ENCODE results near the gene BARD1. TPM values are rescaled to one million over a fixed set of nuclear protein-coding genes. Genes with fewer than 3 reads are reported as not detected.

The BARD1 gene
- total and polyA plus RNA-seq, 4 donors: 0.54 to 11.3 (median 3.0) TPM

- no peak overlapping the region for H3K4me3 ChIP-seq (ENCODE audit: low read depth in 1 of 3, low read length in 3 of 3)
- H3K4me1 ChIP-seq (ENCODE audit: control insufficient read depth in 4 of 4, insufficient read depth in 4 of 4, low read length in 3 of 4): peaks cover 4 to 10% (median 7%) of the 10 kb centered on the region in 4 donors
- no peak overlapping the region for H3K9ac ChIP-seq (ENCODE audit: low read depth in 1 of 2, low read length in 2 of 2)
- H3K27me3 ChIP-seq (ENCODE audit: control insufficient read depth in 4 of 4, insufficient read depth in 4 of 4, low read length in 3 of 4): peaks cover 0 to 4% (median 3%) of the 10 kb centered on the region in 4 donors
- TF ChIP-seq RAD21 (IDR thresholded peaks at IDR 0.05): no peak
- TF ChIP-seq YY1 (IDR thresholded peaks at IDR 0.05): no peak
- DNase-seq (ENCODE audit: low spot score): no peak
- 92% methylated on average over 2 of the region's 2 CpGs for WGBS
- H3K36me3 ChIP-seq (ENCODE audit: control insufficient read depth in 4 of 4, insufficient read depth in 3 of 4, low read depth in 1 of 4, low read length in 3 of 4): no peaks in the 10 kb centered on the region
- H3K27ac ChIP-seq (ENCODE audit: low read depth in 1 of 2, low read length in 2 of 2): no peak overlapping the region
- H3K9me3 ChIP-seq (ENCODE audit: control insufficient read depth in 4 of 4, low read length in 3 of 4): no peaks in the 10 kb centered on the region
Measured at GRCh38 chr2:214710729-214711128, 98.8 kb downstream of the BARD1 start.

GRCh38 chr2:214706986-214707385, 102.5 kb downstream of the BARD1 start:
- Histone ChIP-seq H3K9ac (ENCODE audit: low read depth in 1 of 2, low read length in 2 of 2) (no peak overlapping the region), H3K9me3 (ENCODE audit: control insufficient read depth in 4 of 4, low read length in 3 of 4) (no peaks in the 10 kb centered on the region), H3K4me3 (ENCODE audit: low read depth in 1 of 3, low read length in 3 of 3) (no peak overlapping the region), H3K36me3 (ENCODE audit: control insufficient read depth in 4 of 4, insufficient read depth in 3 of 4, low read depth in 1 of 4, low read length in 3 of 4) (no peaks in the 10 kb centered on the region), H3K27ac (ENCODE audit: low read depth in 1 of 2, low read length in 2 of 2) (no peak overlapping the region), H3K27me3 (ENCODE audit: control insufficient read depth in 4 of 4, insufficient read depth in 4 of 4, low read length in 3 of 4) (peaks cover 0 to 4% (median 1%) of the 10 kb centered on the region in 4 donors), H3K4me1 (ENCODE audit: control insufficient read depth in 4 of 4, insufficient read depth in 4 of 4, low read length in 3 of 4) (peaks cover 1 to 10% (median 4%) of the 10 kb centered on the region in 4 donors)
- 21% methylated on average over 2 of the region's 2 CpGs for WGBS
- TF ChIP-seq SP1 (IDR thresholded peaks at IDR 0.05) (no peak), CTCF (IDR thresholded peaks at IDR 0.05; ENCODE audit: low read depth, low read length, missing input control) (no peak), ZBTB33 (IDR thresholded peaks at IDR 0.05) (no peak), FOXA1 (IDR thresholded peaks at IDR 0.05) (no peak), EGR1 (IDR thresholded peaks at IDR 0.05; ENCODE audit: low read depth in 2 of 2) (no peak), GABPA (IDR thresholded peaks at IDR 0.05 in 1 of 2, conservative IDR thresholded peaks at IDR 0.05 in 1 of 2) (no peak), HNF4G (IDR thresholded peaks at IDR 0.05) (no peak), YY1 (IDR thresholded peaks at IDR 0.05) (no peak), HNF4A (conservative IDR thresholded peaks at IDR 0.05) (no peak), ATF3 (IDR thresholded peaks at IDR 0.05) (peak; percentile 88), NR2F2 (IDR thresholded peaks at IDR 0.05) (no peak), TAF1 (conservative IDR thresholded peaks at IDR 0.05) (no peak), MAX (IDR thresholded peaks at IDR 0.05) (no peak), RXRA (IDR thresholded peaks at IDR 0.05) (no peak), REST (IDR thresholded peaks at IDR 0.05) (no peak), JUND (IDR thresholded peaks at IDR 0.05) (peak in 1 of 2 donors; percentile 39), FOXA2 (IDR thresholded peaks at IDR 0.05) (no peak), RAD21 (IDR thresholded peaks at IDR 0.05) (peak; percentile 16 to 20)
- no peak for DNase-seq (ENCODE audit: low spot score)

Measured in liver (tissue), 9 donors.